Heart right ventricle (tissue), 16 donors: ENCODE results near the gene PKNOX1. TPM values are rescaled to one million over a fixed set of nuclear protein-coding genes. Genes with fewer than 3 reads are reported as not detected.

Experiments
- ATAC-seq, 8 donors: fragments of 200-7000 bp; cut with Tn5 transposase; one replicate each; pipeline ENCODE4 v1.9.1; 2020; ENCODE audit warnings: mild to moderate bottlenecking in 8 of 8, moderate library complexity in 8 of 8, moderate number of reproducible peaks in 1 of 8
- DNase-seq, 2 donors: peaks; one replicate each; pipeline ENCODE4 v3.0.0-alpha.2; 2020
- H3K27ac ChIP-seq, 10 donors: fragments of 200-600 bp; sonication (generic) in 2 of 10; one replicate each; pipeline versions ENCODE4 v1.5.0 to v1.8.0; 2020 to 2022; ENCODE audit warnings: mild to moderate bottlenecking in 3 of 10
- H3K27me3 ChIP-seq, 7 donors: fragments of 200-600 bp; one replicate each; pipeline ENCODE4 v1.8.0; 2021 to 2022; ENCODE audit warnings: mild to moderate bottlenecking in 2 of 7
- H3K36me3 ChIP-seq, 9 donors: fragments of 200-600 bp; sonication (generic) in 1 of 9; one replicate each; pipeline versions ENCODE4 v1.5.0 to v1.8.0; 2020 to 2022; ENCODE audit warnings: mild to moderate bottlenecking in 2 of 9
- H3K4me1 ChIP-seq, 9 donors: fragments of 200-600 bp; sonication (generic) in 1 of 9; one replicate each; pipeline versions ENCODE4 v1.5.0 to v1.8.0; 2020 to 2022; ENCODE audit warnings: mild to moderate bottlenecking in 4 of 9
- H3K4me3 ChIP-seq, 10 donors: fragments of 200-600 bp; sonication (generic) in 2 of 10; one replicate each; pipeline versions ENCODE4 v1.5.0 to v1.8.0; 2020 to 2022; ENCODE audit warnings: mild to moderate bottlenecking in 7 of 10, moderate library complexity in 2 of 10
- H3K9me3 ChIP-seq, 11 donors: fragments of 200-600 bp in 10 of 11; sonication (generic) in 2 of 11; one replicate each; pipeline versions ENCODE4 v1.5.0 to v1.8.0; 2013 to 2022; ENCODE audit warnings: mild to moderate bottlenecking in 2 of 11, control low read depth in 1 of 11, moderate library complexity in 1 of 11
- CTCF ChIP-seq, 9 donors: fragments of 200-600 bp; sonication (generic) in 2 of 9; IDR thresholded peaks; one replicate each; pipeline versions ENCODE4 v1.5.0 to v1.8.0; 2021 to 2022; ENCODE audit warnings: antibody characterized with exemption in 9 of 9, mild to moderate bottlenecking in 5 of 9, moderate library complexity in 1 of 9
- WGBS, 2 donors: extraction: QIAGEN DNeasy Blood & Tissue Kit; methylation state at CpG; one replicate each; pipeline ENCODE4 v1.1.7; 2013; ENCODE audit warnings: inconsistent platforms in 1 of 2; 5-methylcytosine and 5-hydroxymethylcytosine counted together
- intact Hi-C, 10 donors: fragments of 100-400 bp; cut with DNase I; formaldehyde crosslinking; loops; one replicate each; pipeline versions ENCODE4 v1.11.1 to v1.14.2; 2022
- polyA plus RNA-seq, 2 donors: library from polyadenylated mRNA; stranded (reverse); fragments of 200-250 nt; gene quantifications; one replicate each; pipeline ENCODE4 v1.2.3, GENCODE V29; 2013
- total RNA-seq, 10 donors: library from RNA; stranded (reverse); fragmentation: NEBNext Ultra II Directional in 3 of 10; extraction: Animal tissue kit (Norgen Biotek cat#: 25700) in 3 of 10; gene quantifications; one replicate each; pipeline versions ENCODE4 v1.2.1 to v1.2.4, GENCODE V29; 2021 to 2023
- donor health status: Arrhythmogenic right ventricular cardiomyopathy.
- donor health status: ischemic (EF 13 %, LVEDD 7.1; RV severe dilation, severe dysfunction).
- donor health status: healthy with polysubstance abuse.
- donor health status: DM: no; HTN: yes; CAD: no.
- donor health status: DM: no; HTN: no; CAD: no.
- donor health status: ischemic (EF 25% LVEDD 6.9; RV normal size, moderate dysfunction).
- donor health status: ischemic (EF 25% LVEDD 5.7; RV mildly dilated, moderate dysfunction).
- donor health status: healthy.
- donor health status: DM: yes; HTN: yes; CAD: no.
- donor health status: Ischemic cardiomyopathy.
- donor health status: ischemic (EF 35%, LVEDD 5.7; RV mildly dilated, moderate dysfunction).
- donor health status: nonischemic (EF 11% LVEDD 7.7; RV severe dilation, severe dysfunction).
- donor health status: DM: yes; HTN: yes; CAD: no.
- donor health status: PGD.
- donor health status: ischemic (EF 29% LVEDD 5.4; RV normal size, mild dysfunction).
- donor health status: nonischemic (EF 23%, LVEDD 6.1; RV moderate dilation, normal function).

PKNOX1 gene
- total and polyA plus RNA-seq, 12 donors, result 5.0 to 11.6 (median 7.6) TPM

GRCh38 chr21:43018519-43018918 is 44.2 kb downstream of the PKNOX1 start:
- no peak for TF ChIP-seq CTCF (IDR thresholded peaks at IDR 0.05)
- H3K4me3 ChIP-seq, result no peak overlapping the region

GRCh38 chr21:43020177-43020576 is 45.8 kb downstream of the PKNOX1 start:
- 92 to 96% methylated on average over 13 of the region's 13 CpGs for WGBS, 2 donors
- DNase-seq (no peak), ATAC-seq (no peak)
- Histone ChIP-seq H3K9me3 (no peaks in the 10 kb centered on the region), H3K4me1 (no peaks in the 10 kb centered on the region), H3K27ac (no peak overlapping the region), H3K4me3 (no peak overlapping the region), H3K27me3 (no peaks in the 10 kb centered on the region), H3K36me3 (peaks cover 0 to 82% (median 9%) of the 10 kb centered on the region in 9 donors)
- no peak for TF ChIP-seq CTCF (IDR thresholded peaks at IDR 0.05)
- intact Hi-C loops, result no loop called here

More at GRCh38 chr21:43018519-43018918, 44.2 kb downstream of the PKNOX1 start:
- Histone ChIP-seq H3K27me3 (no peaks in the 10 kb centered on the region), H3K9me3 (no peaks in the 10 kb centered on the region), H3K36me3 (peaks cover 0 to 84% (median 9%) of the 10 kb centered on the region in 9 donors), H3K27ac (no peak overlapping the region), H3K4me1 (no peaks in the 10 kb centered on the region)
- no peak for DNase-seq
- ATAC-seq, result peak in 2 of 8 donors; percentile 48 to 56
- intact Hi-C loops, result no loop called here
- WGBS, 2 donors, result 75 to 76% methylated on average over 9 to 10 of the region's 10 CpGs

GRCh38 chr21:43020771-43021170 is 46.4 kb downstream of the PKNOX1 start:
- 90 to 91% methylated on average over 6 of the region's 6 CpGs for WGBS, 2 donors
- Histone ChIP-seq H3K27me3 (no peaks in the 10 kb centered on the region), H3K27ac (no peak overlapping the region), H3K4me1 (no peaks in the 10 kb centered on the region), H3K36me3 (peaks cover 0 to 85% (median 9%) of the 10 kb centered on the region in 9 donors), H3K9me3 (no peaks in the 10 kb centered on the region), H3K4me3 (no peak overlapping the region)
- TF ChIP-seq CTCF (IDR thresholded peaks at IDR 0.05), result no peak
- intact Hi-C loops, result no loop called here
- no peak for DNase-seq
- ATAC-seq, result no peak

- no peak for TF ChIP-seq CTCF (IDR thresholded peaks at IDR 0.05)
- no peak overlapping the region for H3K27ac ChIP-seq
- H3K4me3 ChIP-seq, result no peak overlapping the region
- H3K9me3 ChIP-seq, result no peaks in the 10 kb centered on the region
- WGBS, 2 donors, result 95 to 96% methylated on average over 10 of the region's 10 CpGs
- DNase-seq, result no peak
- peaks cover 0 to 86% (median 9%) of the 10 kb centered on the region in 9 donors for H3K36me3 ChIP-seq
- H3K4me1 ChIP-seq, result no peaks in the 10 kb centered on the region
- intact Hi-C loops, result no loop called here
- ATAC-seq, result no peak
- no peaks in the 10 kb centered on the region for H3K27me3 ChIP-seq
Observed at GRCh38 chr21:43021191-43021590, 46.8 kb downstream of the PKNOX1 start.
